Esophagus mucosa (tissue), 1 donor: Measurements from ENCODE around the gene RBM19. TPM values are rescaled to one million over a fixed set of nuclear protein-coding genes. Genes with fewer than 3 reads are reported as not detected.

ENCODE experiments used
- ATAC-seq: fragments of 200-7000 bp; cut with Tn5 transposase; one replicate; pipeline ENCODE4 v1.9.1; 2020
- total RNA-seq: library from RNA; stranded (reverse); gene quantifications from one replicate; pipeline ENCODE4 v1.2.4, GENCODE V29; 2023
- donor health status: DM: yes; HTN: yes; CAD: no.

Gene RBM19
- total RNA-seq, 1 donor from 2014 or later, result 21.7 TPM

DNA sequence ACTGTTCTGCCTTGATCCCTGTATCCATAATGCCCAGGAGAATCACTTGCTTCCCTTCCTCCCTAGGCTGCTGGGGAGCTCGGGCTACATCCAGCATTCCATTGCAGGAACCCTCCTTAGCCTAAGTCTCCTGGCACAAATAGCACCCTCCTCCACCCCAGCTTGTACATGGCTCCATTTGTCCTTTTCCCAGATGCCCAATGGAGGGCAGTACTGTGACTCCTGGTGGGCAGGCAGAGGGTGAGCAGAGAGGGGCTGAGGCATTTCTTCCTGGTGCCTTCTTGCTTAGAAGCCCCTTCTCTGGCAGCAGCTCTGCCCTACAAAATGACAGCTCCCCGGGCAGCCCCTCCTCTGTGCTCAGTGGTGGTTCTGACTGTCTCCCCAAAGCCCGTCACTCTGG lies 86.5 kb downstream of the RBM19 start:
- ATAC-seq, result no peak

DNA sequence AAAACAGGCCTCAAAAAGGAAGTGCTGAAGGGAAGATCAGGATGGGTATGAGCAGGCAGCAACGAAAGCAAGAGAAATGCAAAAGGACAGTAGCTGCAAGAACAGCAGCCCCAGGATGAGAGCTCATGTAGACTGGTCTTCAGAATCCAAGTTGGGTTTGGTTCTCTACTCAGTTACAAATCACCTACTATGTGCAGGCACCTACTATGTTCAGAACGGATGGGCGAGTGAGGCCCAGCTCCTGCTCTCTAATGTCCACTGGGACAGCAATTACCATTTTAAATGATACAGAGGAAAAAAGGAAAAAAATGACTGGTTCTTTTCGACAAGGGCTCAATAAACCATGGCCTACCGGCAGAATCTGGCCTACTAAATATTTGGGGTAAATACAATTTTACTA lies 88.5 kb downstream of the RBM19 start:
- no peak for ATAC-seq

DNA sequence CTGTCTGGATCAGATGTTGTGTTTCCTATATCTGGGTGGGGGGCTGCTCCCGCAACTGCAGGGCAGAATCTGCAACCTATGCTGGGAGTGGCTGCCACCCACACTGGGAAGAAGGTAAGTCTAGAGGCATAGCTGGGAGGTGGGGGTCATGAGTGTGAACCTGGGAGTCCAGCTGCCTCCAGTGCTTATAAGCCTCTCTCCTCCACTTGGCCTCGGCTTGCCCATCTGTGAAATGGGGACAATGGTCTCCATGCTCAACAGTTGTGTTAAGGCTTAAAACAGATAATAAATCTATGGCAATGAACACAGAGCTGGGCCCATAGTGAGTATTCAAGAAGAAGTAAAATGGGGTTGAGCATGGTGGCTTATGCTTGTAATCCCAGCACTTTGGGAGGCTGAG lies 90.0 kb downstream of the RBM19 start:
- ATAC-seq, result no peak

DNA sequence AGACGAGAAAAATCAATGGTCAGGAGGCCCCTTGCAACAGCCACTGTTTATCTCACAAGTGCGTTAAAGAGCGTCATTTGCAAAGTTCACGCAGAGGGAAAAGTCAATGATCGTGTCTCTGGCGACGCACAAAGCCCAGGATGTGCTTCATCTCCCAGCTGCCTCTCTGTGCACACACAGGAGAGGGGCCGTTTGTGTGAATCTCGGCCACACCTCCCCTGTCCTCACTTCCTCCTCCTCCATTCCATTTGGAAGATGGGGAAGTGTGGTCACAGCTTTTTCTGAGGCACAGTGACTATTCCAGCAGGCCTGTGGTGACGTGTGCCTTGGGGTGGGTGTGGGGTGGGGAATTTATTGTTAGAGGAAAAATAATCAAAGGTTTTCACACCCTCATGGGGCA lies 90.4 kb downstream of the RBM19 start:
- ATAC-seq, result no peak

DNA sequence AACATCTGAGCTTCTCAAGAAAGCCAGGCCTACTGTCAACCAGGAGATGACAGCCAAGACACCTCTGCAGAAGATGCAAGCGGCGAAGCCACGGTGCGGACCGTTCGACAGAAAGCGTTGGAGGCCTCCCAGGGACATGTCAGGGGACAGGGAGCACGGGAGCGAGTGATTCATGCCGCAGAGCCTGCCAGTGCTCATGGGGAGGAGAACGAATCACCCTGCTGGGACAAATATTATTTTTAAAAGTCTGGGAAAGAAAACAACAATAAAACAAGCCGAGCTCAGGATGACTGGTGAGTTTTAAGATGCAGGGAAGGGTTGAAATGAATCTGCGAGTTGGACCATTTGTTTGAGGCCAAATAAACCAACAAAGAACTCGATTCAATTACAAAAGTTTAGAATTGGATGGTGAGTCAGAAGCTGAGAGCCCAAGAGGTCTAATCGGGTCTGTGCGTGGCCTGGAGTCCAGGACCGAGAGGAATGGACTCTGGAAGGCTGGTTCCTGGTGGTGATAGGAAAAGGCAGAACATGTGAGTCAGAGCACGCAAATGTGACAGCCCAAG lies 91.0 kb downstream of the RBM19 start:
- no peak for ATAC-seq

DNA sequence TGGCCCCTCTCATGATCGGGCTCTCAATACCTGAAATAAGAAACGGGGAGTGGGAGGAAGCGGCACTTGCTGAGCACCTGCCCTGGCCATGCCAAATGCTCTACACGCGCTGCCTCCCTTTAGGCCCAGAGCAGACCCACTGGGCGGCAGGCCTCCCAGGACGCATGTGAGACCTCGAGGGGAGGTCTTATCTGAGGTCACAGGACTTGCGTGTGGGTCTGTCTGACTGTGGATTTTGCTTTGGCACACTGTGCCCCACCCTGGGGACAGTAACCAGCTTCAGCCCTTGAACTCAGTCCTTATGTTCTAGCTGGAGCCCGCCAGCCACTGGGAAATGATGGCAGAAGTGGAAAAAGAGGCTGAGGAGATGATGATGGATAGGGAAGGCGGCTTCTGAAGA lies 91.8 kb downstream of the RBM19 start:
- no peak for ATAC-seq

DNA sequence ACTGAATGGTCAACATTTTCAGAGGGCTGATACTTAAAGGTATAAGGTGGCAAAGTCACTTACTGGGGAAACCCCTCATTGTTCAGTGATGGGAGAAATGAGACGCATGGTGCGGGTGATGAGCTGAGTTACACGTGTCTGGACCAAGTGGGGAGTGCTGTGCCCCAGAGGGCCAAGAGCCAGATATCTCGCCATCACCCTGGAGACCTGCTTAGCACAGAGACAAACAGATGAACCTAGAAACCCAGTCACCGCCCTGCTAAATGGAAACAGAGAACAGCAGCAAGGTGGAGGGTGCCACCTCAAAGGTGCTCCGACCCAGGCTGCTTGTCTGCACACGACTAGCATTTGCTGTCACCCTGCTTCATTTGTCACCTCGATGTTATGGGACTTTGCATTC lies 92.4 kb downstream of the RBM19 start:
- ATAC-seq, result no peak

DNA sequence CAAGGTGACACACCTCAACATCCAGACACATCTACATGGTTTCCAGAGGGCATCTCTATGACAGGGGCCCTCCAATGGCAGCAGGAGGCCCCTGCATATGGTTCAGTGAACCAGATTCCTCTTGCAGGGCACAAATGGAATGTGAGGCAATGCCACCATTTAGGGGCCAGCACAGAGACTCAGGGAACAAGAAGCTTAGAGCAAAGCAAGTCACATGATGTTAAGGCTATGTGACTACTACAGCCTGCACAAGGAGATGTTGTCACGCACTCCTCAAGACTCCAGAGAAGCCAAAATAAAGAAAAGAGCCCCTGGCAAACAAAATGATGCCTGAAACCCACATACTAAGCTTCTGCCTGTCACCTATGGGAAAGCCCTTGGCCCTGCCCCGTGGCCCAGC lies 95.2 kb downstream of the RBM19 start:
- ATAC-seq, result no peak

DNA sequence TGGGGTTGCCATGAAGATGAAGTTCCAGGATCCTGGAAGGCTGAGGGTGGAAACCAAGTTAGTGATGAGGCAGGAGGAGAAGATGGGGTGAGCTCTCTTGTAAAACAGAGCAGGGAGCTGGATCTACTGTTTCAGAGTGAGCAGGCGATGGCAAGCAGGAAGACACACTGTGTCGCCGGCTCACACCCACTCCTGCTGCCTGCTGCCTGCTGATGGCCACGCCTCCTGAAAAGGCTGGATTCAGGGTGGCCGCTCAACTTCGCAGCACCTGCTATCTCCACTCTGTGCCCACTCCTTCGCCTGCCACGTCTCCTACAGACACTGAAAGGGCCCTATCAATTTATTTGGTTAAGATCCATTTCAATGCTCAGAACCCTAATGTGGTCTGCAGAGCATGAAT lies 96.1 kb downstream of the RBM19 start:
- ATAC-seq, result no peak

DNA sequence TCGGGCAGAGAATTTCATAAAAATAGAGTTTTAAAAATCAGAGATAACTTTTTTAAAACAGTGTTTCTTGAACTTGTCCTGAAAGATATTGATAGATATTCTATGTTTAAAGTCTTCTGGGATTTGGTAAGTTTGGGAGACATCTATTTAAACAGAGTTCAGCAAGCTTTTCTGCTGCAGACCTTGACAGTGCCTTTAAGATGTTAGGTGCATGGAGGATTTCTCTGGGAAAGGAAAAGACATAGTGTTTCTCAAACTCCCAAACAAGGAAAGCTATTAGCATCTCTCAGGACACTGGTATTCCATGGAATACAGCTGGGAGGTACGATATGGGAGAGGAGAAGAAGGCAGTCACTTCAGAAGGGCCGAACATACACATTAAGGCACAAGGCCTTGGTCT lies 97.8 kb downstream of the RBM19 start:
- no peak for ATAC-seq

DNA sequence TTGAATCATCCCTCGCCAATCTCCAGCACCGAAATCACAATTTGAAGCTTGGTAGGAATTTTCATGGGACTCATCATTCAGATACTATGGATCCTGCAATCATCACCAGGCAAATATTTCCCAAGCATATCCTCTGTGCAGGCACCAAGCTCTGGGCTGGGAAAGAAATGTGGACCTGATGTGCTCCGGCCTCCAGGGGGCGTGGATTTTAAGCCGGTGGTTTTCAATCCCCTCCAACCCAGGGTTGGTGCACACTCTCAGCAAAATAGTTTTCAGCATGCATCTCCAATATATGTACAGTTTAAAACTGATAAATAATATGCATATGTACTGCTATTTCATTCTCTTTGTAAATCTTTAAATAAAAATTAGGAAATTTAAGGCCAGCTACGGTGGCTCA lies 98.9 kb downstream of the RBM19 start:
- ATAC-seq, result no peak

DNA sequence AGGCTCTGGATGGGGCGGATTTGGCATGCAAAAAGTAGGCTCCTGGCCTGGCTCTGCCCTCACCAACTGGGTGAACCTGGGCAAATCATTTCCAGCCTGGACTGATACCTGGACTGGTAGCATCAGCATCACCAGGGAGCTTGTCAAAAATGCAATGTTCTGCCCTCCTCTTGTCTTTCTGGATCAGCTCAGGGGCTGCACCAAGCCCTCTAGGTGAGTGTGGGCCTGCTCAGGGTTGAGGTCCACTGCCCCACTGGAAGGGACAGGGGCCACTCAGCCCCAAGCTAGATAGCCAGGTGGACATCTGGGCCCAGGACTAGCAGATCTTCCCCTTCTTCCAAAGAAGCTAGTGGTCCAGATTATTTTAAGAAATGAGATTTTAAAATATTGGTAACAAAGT lies 99.6 kb downstream of the RBM19 start:
- ATAC-seq, result no peak

DNA sequence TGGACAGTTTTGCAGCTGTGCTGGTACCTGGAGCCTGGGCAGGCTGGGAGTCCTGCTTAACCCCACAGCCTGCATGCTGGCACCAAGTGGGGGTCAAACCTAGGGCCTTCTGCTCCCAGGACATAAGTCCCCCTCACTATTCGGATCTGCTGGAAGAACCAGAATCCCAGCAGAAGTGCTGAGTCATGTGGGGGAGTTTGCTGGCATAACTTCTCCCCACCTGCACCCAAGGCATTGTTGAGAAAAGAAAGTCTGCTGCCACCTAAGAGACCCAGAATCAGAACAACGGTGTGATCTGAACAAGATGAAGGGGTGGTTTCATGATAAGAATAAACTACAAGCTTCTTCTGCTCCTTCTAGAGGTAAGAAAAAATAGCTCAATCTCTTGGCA lies 102.7 kb downstream of the RBM19 start:
- peak; percentile 22 for ATAC-seq

DNA sequence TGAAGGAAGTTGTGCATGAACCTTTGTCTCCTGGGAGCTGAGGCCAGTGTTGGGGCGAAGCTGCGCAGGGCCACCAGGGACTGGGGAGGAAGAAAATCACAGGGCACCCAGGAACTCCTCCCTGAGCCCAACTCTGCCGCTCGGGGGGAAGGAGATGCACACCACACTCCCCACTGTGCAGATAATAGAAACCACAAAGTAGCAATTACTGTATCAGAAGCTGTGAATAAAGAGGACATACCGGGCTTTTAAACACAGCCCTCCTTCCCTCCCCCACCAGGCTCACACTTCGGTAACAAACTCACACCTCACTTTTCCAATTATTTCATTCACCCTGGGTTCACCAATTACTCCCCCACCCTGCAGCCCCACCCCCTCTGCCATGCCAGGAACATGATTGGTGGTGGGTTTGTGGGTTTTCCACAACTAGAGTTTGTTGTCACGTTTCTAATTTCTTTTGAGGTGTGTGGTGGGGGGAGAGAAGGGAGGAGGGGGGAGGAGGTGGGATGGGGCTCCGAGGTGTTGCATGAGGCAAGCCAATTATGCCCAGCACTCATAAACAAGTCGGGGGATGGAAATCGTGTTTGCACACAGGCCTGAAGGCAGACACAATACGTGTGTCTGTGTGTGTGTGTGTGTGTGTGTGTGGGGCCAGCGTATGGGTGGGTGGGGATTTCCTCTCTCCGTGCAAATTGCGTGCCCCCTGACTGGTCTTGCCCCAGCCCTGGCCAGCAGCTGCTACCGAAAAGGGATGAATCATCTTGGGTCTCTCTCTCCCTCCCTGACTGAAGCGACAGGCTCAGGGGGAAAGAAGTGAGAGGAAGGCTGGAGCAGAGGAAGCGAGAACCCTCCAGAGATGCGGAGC lies 103.3 kb downstream of the RBM19 start:
- ATAC-seq, result no peak

DNA sequence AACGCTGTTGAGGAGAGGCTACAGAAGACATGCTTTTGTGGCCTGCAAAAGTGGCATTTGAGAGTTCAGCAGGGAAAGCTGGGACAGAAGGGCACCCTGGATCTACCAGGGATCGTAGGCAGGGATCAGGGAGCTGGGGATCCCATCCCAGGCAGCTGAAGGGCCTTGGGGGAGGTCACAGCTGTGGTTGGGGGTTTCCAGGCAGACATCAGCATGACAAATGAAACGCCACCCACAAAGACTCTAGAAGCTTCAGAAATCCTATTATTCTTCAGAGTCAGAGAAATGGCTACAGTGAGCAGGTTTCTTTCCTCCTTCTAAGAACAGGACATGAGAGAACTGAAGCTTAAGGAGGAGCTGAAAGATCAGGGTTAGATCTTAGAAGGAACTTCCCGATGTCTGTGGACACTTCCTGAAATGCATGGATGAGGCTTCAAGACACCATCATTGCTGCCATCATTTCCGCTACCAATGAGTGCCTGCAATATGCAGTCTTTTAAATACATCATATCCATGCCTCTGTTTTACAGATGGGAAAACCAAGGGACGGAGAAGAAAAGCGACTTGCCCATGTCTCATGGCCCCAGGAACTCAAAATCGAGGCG lies 104.3 kb downstream of the RBM19 start:
- no peak for ATAC-seq

DNA sequence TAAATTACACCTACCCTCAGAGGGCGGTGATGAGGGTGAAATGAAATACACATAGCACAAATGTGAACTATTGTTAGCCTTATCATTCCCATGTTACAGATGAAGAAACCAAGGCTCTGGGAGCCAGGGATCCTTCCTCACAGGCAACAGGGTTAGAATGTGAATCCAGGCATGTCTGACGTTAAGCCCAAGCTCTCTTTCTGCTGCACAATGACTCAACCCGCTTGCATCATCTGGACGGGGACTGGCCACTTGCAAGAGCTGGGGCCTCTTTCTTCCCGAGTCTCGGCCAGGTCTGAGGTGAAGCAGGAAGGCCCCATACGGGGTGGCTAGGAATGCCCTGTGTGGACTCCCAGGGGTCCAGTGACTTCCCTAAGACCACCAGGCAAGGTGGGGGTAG lies 105.2 kb downstream of the RBM19 start:
- peak; percentile 79 for ATAC-seq

DNA sequence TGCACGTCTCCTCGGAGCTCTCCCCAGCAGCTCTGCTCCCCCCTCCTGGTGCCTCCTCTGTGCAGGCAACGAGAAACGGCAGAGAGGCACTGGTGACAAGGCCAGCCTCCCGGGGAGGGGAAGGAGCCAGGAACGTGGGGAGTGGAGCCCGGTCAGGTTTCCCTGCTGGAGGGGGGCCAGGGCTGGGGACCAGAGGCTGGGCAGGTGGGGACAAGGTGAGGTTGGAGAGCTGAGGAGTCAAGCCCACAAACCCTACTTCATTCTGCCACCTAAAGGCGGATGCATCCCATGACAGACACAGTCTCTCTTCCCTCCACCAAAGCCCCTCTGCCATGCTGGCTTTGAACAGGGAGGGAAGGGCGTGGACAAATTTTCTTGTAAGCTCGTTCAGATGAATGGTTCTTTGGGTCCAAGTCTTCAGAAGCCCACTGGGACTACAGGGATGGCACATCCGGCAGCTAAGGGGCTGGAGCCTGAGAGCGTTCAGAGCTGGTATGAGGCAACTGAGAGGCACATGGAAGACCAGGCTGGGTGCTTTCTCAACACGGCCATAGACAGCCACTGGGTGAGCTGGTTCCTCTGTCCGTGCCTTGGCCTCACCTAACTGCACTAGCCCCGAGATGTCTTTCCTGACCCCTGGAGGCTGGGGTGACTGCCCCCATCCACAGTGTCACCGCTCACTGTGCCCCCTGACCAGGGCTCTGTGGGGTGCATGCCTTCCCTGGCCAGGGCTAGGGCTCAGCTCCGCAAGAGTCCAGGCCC lies 105.9 kb downstream of the RBM19 start:
- ATAC-seq, result no peak

DNA sequence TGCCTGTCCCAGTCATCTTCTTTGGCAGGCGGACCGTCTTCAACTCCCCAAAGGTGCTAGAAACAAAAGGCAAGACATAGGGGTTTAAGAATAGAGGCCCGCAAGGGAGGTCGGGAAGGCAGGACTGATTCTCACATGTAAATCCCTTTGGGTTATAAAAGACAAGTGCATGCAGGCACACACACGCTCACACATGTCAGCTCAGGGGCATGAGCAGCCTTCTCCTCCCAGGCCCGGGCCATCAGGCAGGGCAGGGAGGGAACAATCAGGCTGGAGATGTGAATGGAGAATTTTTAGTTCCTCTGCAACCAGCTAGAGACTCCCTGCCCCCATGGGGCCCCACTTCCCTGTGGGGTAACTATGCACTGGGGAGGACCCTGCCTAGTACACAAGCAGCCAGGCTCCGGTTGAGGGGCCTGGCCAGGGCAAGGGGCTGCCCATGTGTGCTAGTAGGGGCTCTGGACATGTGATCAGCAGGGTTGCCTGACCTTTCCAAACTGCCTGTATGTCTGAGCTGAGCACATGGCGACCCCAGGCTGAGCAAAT lies 107.2 kb downstream of the RBM19 start:
- peak; percentile 77 for ATAC-seq

DNA sequence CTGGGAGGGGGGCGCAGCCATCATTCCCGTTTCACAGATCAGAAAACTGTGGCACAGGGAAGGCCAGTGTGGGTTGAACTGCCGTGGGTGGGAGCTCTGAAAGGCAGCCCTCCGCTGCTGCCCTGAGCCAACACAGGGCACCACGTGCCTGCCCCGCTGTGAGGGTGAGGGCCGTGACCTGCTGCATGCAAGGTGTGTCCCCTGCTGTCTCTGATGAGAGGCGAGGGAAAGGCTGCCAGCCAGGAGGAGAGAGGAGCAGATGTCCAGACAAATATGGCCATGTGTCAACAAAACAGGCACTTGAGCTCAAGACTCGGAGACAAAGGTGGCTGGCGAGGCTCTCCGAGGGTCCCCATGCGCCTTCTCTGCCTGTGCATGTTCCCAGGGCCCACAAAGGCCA lies 108.8 kb downstream of the RBM19 start:
- ATAC-seq, result no peak

DNA sequence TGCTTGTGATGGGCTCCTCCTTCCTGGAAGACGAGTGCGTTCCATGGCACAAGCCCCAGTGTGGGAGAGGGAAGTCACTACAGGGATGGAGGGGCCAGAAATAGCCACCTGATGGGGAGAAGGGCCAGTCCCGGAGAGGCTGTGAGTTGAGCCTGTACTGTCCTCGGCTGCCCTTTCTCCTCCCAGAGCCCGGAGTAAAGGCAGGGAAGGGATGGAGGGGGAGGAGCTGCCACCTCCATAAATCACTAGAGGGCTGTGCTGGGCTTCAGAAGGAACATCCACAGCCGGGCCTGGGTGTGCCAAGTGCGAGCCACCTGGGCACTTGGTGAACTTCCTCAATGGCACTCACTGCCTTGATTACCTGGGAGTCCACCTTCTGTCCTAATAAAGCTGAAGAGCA lies 110.1 kb downstream of the RBM19 start:
- ATAC-seq, result no peak

DNA sequence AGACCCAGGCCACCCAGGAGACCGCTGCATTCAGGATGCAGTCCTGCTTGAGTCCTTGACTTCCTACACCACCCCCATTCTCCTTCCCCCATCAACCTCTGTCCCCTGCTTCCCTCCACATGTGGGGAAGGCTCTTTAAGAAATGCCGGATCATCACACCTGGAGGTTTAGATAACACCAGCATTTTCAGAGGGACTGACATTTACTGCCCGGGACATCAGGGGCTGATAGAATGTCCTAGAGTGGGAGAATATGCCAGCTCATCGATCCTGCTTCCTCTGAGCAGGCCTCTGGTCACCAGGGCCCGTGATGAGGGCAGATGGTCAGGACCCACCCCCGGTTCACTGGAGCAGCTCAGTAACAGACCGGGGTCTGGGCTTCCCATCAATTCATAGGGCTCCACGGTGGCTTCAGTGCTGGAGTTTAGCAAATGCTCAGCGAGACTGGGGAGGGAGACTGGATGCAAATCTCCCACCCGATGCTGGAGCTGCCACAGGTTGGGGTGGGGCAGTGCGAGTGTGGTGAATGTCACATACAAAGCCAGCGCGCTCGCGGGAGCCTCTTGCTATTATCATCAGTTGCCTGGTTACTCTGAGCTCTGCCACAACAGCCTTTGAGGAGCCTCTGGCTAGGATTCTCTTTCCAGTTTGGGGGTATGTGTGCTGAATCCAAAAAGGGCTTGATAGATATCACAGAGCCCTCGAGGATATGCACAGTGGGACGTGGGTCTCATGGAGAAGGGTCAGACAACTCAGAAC lies 111.6 kb downstream of the RBM19 start:
- ATAC-seq, result no peak

DNA sequence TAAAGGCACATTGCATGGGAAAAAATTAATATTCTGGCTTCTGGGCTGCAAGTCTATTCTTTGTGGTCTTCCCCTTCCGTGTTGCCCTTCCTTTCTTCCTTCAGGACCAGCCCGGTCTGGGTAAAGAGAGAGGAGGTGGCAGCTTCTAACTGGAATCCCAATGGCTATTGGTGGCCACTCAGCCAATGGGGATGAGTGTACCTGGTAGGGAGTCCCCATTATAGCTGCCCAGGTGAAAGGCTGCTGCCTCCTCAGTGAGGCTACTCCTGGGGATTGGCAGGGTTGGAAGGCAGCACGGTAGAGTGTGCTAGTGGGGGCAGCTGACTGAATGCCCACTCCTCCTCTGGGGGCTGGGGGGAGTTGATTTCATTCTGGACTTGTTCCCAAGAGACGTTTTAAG lies 112.6 kb downstream of the RBM19 start:
- ATAC-seq, result no peak
